Smooth muscle cell (in vitro differentiated cells): ENCODE measurements around the gene TAS2R3. TPM values are rescaled to one million over a fixed set of nuclear protein-coding genes. Genes with fewer than 3 reads are reported as not detected.

Experiments used
- DNase-seq: peaks from one replicate; lab custom pipeline; 2025; ENCODE audit not compliant: unreplicated experiment; lab: John Stamatoyannopoulos, UW
- H2AFZ ChIP-seq: fragments of 200-600 bp; sonication (generic); 2 replicates; pipeline ENCODE4 v1.6.0; 2016; ENCODE audit warnings: antibody characterized with exemption, low read depth, mild to moderate bottlenecking
- H3F3A ChIP-seq: fragments of 200-600 bp; sonication (generic); 2 replicates; pipeline ENCODE4 v1.6.0; 2017; ENCODE audit warnings: antibody characterized with exemption, low read depth
- H3K27ac ChIP-seq: fragments of 200-600 bp; sonication (generic); 2 replicates; pipeline ENCODE4 v1.5.1; 2016; ENCODE audit warnings: low read depth, mild to moderate bottlenecking
- H3K27me3 ChIP-seq: fragments of 200-600 bp; sonication (generic); 2 replicates; pipeline ENCODE4 v1.6.1; 2016; ENCODE audit warnings: low read depth, mild to moderate bottlenecking
- H3K36me3 ChIP-seq: fragments of 200-600 bp; sonication (generic); 2 replicates; pipeline ENCODE4 v1.5.1; 2016; ENCODE audit warnings: low read depth
- H3K4me1 ChIP-seq: fragments of 200-600 bp; sonication (generic); 2 replicates; pipeline ENCODE4 v1.5.1; 2016; ENCODE audit warnings: low read depth
- H3K4me2 ChIP-seq: fragments of 200-600 bp; sonication (generic); 2 replicates; pipeline ENCODE4 v1.6.0; 2016; ENCODE audit warnings: mild to moderate bottlenecking
- H3K4me3 ChIP-seq: fragments of 200-600 bp; sonication (generic); 2 replicates; pipeline ENCODE4 v1.5.1; 2016; ENCODE audit warnings: mild to moderate bottlenecking
- H3K79me2 ChIP-seq: fragments of 200-600 bp; sonication (generic); 2 replicates; pipeline ENCODE4 v1.6.0; 2016; ENCODE audit warnings: low read depth, mild to moderate bottlenecking
- H3K9ac ChIP-seq: fragments of 200-600 bp; sonication (generic); 2 replicates; pipeline ENCODE4 v1.6.0; 2016; ENCODE audit warnings: low read depth
- H3K9me3 ChIP-seq: fragments of 200-600 bp; sonication (generic); replicated peaks from 2 replicates; pipeline ENCODE4 v1.5.1; 2016; ENCODE audit warnings: low read depth
- H4K20me1 ChIP-seq: fragments of 200-600 bp; sonication (generic); 2 replicates; pipeline ENCODE4 v1.6.0; 2016; ENCODE audit warnings: low read depth
- WGBS: methylation state at CpG from one replicate; pipeline ENCODE4 v1.1.7; 2016; ENCODE audit warnings: low lambda C conversion rate; 5-methylcytosine and 5-hydroxymethylcytosine counted together
- polyA plus RNA-seq: library from polyadenylated mRNA; unstranded; fragments of >200 nt; fragmentation: Nextera tagmentation; extraction: Ambion mirVana; gene quantifications from 2 replicates; pipeline ENCODE4 v1.2.1, GENCODE V29; 2016
- total RNA-seq: library from RNA; depleted of rRNA; stranded (reverse); fragments of >200 nt; gene quantifications from 2 replicates; pipeline ENCODE4 v1.2.3, GENCODE V29; 2014
- TF ChIP-seq, protein P1 (sequence below): fragments of 200-600 bp; sonication (generic); IDR thresholded peaks from 2 replicates; pipeline ENCODE4 v1.5.1; 2017; ENCODE audit warnings: borderline replicate concordance, mild to moderate bottlenecking, antibody characterized with exemption; ENCODE audit not compliant: insufficient read depth, poor library complexity, severe bottlenecking

The TAS2R3 gene
- total and polyA plus RNA-seq, 2 experiments from 2014 or later: 0.54 TPM; not detected in 1

DNA sequence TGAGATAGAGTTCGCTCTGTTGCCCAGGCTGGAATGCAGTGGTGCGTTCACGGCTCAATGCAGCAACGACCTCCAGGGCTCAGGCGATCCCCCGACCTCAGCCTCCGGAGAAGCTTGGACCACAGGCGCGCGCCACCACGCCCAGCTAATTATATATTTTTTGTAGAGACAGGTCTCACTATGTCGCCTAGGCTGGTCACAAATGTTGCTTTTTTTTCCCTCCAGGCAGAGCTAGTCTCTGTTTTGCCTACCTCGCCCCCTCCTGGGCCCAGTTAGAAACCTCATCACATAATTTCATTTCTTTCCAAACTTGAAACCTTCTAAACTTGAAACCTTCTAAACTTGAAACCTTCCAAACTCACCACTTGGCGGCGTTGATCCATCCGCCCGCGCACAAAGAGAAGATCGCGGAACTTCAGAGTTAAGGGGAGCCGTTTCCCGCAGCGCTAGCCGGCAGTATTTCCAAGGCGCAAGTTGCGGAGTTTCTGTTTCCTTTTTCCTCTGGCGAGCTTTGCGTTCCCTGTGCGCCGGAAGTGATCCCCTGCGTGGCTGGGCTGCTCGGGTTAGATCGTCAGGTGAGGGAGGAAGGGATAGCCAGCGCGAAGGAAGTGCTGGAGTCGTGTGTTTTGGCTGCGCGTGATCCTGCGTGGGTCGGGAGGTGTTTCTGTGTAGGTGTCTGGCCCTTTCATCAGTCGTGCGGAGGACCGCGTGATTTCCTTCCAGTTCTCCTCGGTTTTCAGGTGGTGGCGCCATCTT is 25.9 kb upstream of the TAS2R3 start, which contains the start of gene SSBP1:
SSBP1 (plus strand) TSS at position 523 of the 756 bp plus-strand sequence. CDS start 809 bp downstream, outside the sequence.
- Histone ChIP-seq H3K27me3 (no peaks in the 10 kb centered on the region), H3F3A (no peaks in the 10 kb centered on the region), H3K9me3 (no peaks in the 10 kb centered on the region), H3K4me3 (peak within 1 kb of the TSS; percentile 84), H3K36me3 (no peaks in the 10 kb centered on the region), H3K9ac (peak within 1 kb of the TSS; percentile 79), H3K27ac (peak within 1 kb of the TSS; percentile 73), H3K79me2 (peaks cover 28% of the 10 kb centered on the region), H4K20me1 (no peaks in the 10 kb centered on the region), H3K4me1 (peaks cover 11% of the 10 kb centered on the region), H3K4me2 (peak within 1 kb of the TSS; percentile 90), H2AFZ (peak within 1 kb of the TSS; percentile 92)
- WGBS: 3% methylated on average over 46 of the region's 46 CpGs
- peak; percentile 52 for DNase-seq
- TF ChIP-seq, protein P1, sequence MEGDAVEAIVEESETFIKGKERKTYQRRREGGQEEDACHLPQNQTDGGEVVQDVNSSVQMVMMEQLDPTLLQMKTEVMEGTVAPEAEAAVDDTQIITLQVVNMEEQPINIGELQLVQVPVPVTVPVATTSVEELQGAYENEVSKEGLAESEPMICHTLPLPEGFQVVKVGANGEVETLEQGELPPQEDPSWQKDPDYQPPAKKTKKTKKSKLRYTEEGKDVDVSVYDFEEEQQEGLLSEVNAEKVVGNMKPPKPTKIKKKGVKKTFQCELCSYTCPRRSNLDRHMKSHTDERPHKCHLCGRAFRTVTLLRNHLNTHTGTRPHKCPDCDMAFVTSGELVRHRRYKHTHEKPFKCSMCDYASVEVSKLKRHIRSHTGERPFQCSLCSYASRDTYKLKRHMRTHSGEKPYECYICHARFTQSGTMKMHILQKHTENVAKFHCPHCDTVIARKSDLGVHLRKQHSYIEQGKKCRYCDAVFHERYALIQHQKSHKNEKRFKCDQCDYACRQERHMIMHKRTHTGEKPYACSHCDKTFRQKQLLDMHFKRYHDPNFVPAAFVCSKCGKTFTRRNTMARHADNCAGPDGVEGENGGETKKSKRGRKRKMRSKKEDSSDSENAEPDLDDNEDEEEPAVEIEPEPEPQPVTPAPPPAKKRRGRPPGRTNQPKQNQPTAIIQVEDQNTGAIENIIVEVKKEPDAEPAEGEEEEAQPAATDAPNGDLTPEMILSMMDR: peak; percentile 74

DNA sequence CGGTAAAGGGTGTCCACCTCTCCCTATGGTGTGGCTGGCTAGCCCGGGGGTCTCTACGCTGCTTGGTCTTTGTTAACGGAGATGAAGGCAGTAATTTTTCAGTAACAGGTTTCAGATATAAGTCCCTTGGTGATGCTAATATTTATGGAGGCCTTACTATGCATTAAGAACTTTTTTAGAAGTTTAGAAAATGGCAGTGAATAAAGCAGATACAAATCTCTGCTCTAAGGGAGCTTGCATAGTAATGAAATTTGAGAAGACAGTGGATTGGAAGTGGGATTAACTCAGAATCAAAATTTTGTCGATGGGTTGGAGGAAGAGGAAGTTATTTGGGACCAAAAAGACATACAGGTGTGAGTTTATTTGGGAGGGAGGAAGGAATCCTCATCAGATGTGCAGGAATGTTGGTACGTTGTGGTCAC is 25.3 kb upstream of the TAS2R3 start:
- H3K27ac ChIP-seq: peak overlapping the region; percentile 73
- no peaks in the 10 kb centered on the region for H3K27me3 ChIP-seq
- no peak for DNase-seq
- H3K36me3 ChIP-seq: peaks cover 5% of the 10 kb centered on the region
- peak overlapping the region; percentile 92 for H2AFZ ChIP-seq
- no peaks in the 10 kb centered on the region for H3K9me3 ChIP-seq
- H3K9ac ChIP-seq: peak overlapping the region; percentile 79
- no peaks in the 10 kb centered on the region for H4K20me1 ChIP-seq
- H3K4me1 ChIP-seq: peaks cover 11% of the 10 kb centered on the region
- 1% methylated on average over 6 of the region's 6 CpGs for WGBS
- peaks cover 28% of the 10 kb centered on the region for H3K79me2 ChIP-seq
- H3F3A ChIP-seq: no peaks in the 10 kb centered on the region
- H3K4me2 ChIP-seq: peak overlapping the region; percentile 88
- TF ChIP-seq, protein P1: no peak
- peak overlapping the region; percentile 84 for H3K4me3 ChIP-seq

DNA sequence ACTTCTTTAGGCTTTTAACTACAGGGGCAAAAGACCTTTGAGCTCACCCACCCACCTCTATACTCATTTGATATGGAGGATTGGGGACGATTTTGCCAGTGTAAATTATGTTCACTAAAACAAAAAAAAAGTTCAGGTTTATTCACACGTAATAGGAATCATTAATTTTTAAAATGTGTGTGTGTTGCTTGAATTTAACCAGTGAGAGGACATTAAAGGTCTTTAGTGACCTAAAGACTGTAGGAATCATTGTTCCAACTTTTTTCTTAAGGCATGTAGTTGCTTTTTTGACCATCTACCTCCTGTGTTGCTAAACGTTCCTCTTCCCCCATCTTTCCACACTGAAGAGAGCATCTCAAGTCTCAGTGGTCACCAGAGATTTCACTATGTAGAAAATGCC is 24.6 kb upstream of the TAS2R3 start:
- peak overlapping the region; percentile 79 for H3K9ac ChIP-seq
- WGBS: 86% methylated on average over 3 of the region's 3 CpGs
- no peak overlapping the region for H2AFZ ChIP-seq
- TF ChIP-seq, protein P1: no peak
- no peaks in the 10 kb centered on the region for H3K27me3 ChIP-seq
- peak overlapping the region; percentile 84 for H3K4me3 ChIP-seq
- peak overlapping the region; percentile 88 for H3K4me2 ChIP-seq
- H3K27ac ChIP-seq: no peak overlapping the region
- H4K20me1 ChIP-seq: no peaks in the 10 kb centered on the region
- peaks cover 11% of the 10 kb centered on the region for H3K36me3 ChIP-seq
- H3K4me1 ChIP-seq: peaks cover 11% of the 10 kb centered on the region
- DNase-seq: no peak
- H3K9me3 ChIP-seq: no peaks in the 10 kb centered on the region
- H3K79me2 ChIP-seq: peaks cover 28% of the 10 kb centered on the region
- no peaks in the 10 kb centered on the region for H3F3A ChIP-seq
